ENCODE data around the gene CNTROB. TPM values are rescaled to one million over a fixed set of nuclear protein-coding genes. Genes with fewer than 3 reads are reported as not detected.

Gene CNTROB
- total RNA-seq, 2 experiments from 2014 or later = 55.4 to 72.3 TPM

DNA sequence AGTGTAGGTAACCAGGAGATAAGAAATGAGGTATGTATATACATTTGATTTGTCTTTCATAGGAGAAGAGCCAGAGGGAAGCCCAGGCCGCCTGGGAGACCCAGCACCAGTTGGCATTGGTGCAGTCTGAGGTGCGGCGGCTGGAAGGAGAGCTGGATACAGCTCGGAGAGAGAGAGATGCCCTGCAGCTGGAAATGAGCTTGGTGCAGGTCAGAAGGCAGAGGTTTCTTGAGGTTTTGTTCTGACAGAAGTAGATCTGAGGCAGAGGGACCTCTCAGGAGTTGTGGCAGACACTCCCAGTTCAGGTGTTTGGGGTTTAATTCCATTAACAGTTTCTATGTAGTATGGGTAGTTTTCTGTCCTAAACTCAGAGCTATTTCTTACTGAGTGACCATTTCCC is 8.0 kb downstream of the CNTROB start:
- CTCF ChIA-PET (ENCODE audit: unreplicated experiment) = no interaction called here
- POLR2A ChIA-PET = no interaction called here
- no peak for DNase-seq (ENCODE audit: low spot score)

DNA sequence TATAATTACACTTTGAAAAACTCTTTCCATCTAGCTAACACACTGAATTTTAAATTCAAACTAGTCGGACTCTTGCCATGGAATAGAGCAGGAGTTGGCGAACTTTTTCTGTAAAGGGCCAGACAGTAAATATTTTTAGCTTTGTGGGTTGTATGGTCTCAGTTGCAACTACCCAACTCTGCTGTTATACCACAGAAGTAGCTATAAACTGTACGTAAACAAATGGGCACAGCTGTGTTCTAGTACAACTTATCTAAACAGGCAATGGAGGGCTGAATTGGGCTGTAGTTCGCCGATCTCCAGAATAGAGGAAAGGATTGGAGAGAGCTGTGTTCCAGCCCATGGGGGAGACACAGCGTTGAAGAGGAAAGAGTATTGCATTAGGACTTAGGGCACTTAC is 8.7 kb downstream of the CNTROB start:
- Histone ChIP-seq H3K9me2 (ENCODE audit: insufficient read depth, low read length) (no peaks in the 10 kb centered on the region), H3K9me3 (ENCODE audit: low read length) (no peaks in the 10 kb centered on the region), H4K20me1 (ENCODE audit: insufficient read depth, low read length) (no peaks in the 10 kb centered on the region), H3K27ac (ENCODE audit: low read depth, low read length, poor library complexity, severe bottlenecking) (no peak overlapping the region), H3K4me2 (ENCODE audit: low read length) (no peak overlapping the region), H3K4me3 (ENCODE audit: low read depth, low read length, poor library complexity, severe bottlenecking) (no peak overlapping the region), H3K79me2 (ENCODE audit: insufficient read depth, low read depth, low read length) (no peaks in the 10 kb centered on the region), H3K36me3 (ENCODE audit: insufficient read depth, low read length) (peaks cover 91% of the 10 kb centered on the region), H2AFZ (ENCODE audit: low read length) (no peak overlapping the region), H3K4me1 (ENCODE audit: insufficient read depth, low read length, poor library complexity, severe bottlenecking) (no peaks in the 10 kb centered on the region)
- BruUV-seq (replicated peaks) = TSS peak; percentile 61
- ChIA-PET POLR2A (no interaction called here), CTCF (ENCODE audit: unreplicated experiment) (no interaction called here)
- TF ChIP-seq, protein P1, sequence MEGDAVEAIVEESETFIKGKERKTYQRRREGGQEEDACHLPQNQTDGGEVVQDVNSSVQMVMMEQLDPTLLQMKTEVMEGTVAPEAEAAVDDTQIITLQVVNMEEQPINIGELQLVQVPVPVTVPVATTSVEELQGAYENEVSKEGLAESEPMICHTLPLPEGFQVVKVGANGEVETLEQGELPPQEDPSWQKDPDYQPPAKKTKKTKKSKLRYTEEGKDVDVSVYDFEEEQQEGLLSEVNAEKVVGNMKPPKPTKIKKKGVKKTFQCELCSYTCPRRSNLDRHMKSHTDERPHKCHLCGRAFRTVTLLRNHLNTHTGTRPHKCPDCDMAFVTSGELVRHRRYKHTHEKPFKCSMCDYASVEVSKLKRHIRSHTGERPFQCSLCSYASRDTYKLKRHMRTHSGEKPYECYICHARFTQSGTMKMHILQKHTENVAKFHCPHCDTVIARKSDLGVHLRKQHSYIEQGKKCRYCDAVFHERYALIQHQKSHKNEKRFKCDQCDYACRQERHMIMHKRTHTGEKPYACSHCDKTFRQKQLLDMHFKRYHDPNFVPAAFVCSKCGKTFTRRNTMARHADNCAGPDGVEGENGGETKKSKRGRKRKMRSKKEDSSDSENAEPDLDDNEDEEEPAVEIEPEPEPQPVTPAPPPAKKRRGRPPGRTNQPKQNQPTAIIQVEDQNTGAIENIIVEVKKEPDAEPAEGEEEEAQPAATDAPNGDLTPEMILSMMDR (conservative IDR thresholded peaks at IDR 0.05; ENCODE audit: low read length) = no peak
- no peak for TF ChIP-seq EZH2phosphoT487 (IDR thresholded peaks at IDR 0.05; ENCODE audit: borderline replicate concordance, low read depth, low read length)
- intact Hi-C loops (cut with micrococcal nuclease; ENCODE audit: unreplicated experiment) = no loop called here
- no peak for DNase-seq (ENCODE audit: low spot score)

More for the DNA sequence above, 8.0 kb downstream of the CNTROB start:
- Histone ChIP-seq H4K20me1 (ENCODE audit: insufficient read depth, low read length) (no peaks in the 10 kb centered on the region), H3K4me3 (ENCODE audit: low read depth, low read length, poor library complexity, severe bottlenecking) (no peak overlapping the region), H3K4me1 (ENCODE audit: insufficient read depth, low read length, poor library complexity, severe bottlenecking) (no peaks in the 10 kb centered on the region), H2AFZ (ENCODE audit: low read length) (no peak overlapping the region), H3K4me2 (ENCODE audit: low read length) (no peak overlapping the region), H3K9me2 (ENCODE audit: insufficient read depth, low read length) (no peaks in the 10 kb centered on the region), H3K27ac (ENCODE audit: low read depth, low read length, poor library complexity, severe bottlenecking) (no peak overlapping the region), H3K36me3 (ENCODE audit: insufficient read depth, low read length) (peaks cover 90% of the 10 kb centered on the region), H3K9me3 (ENCODE audit: low read length) (no peaks in the 10 kb centered on the region), H3K79me2 (ENCODE audit: insufficient read depth, low read depth, low read length) (no peaks in the 10 kb centered on the region)
- no TSS peak for BruUV-seq (replicated peaks)
- TF ChIP-seq, protein P1 (conservative IDR thresholded peaks at IDR 0.05; ENCODE audit: low read length) = no peak
- no peak for TF ChIP-seq EZH2phosphoT487 (IDR thresholded peaks at IDR 0.05; ENCODE audit: borderline replicate concordance, low read depth, low read length)
- intact Hi-C loops (cut with micrococcal nuclease; ENCODE audit: unreplicated experiment) = no loop called here

DNA sequence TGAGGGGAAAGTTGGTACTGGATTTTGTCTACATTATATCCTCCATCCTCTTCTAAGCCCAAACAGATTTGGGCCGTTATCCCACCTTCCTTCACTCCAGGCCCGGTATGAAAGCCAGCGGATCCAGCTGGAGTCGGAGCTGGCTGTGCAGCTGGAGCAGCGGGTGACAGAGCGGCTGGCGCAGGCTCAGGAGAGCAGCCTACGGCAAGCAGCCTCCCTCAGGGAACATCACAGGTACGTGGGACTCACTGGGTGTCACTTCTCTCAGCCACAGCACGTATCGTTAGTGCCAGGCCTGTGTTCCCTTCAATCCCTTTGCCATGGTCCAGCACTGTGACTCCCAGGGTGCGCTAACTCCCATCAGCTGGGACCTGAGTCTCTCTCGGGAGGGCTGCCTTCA is 11.3 kb downstream of the CNTROB start:
- Histone ChIP-seq H3K4me1 (ENCODE audit: insufficient read depth, low read length, poor library complexity, severe bottlenecking) (no peaks in the 10 kb centered on the region), H3K9me2 (ENCODE audit: insufficient read depth, low read length) (no peaks in the 10 kb centered on the region), H3K9me3 (ENCODE audit: low read length) (no peaks in the 10 kb centered on the region), H2AFZ (ENCODE audit: low read length) (no peak overlapping the region), H4K20me1 (ENCODE audit: insufficient read depth, low read length) (no peaks in the 10 kb centered on the region), H3K4me2 (ENCODE audit: low read length) (no peak overlapping the region), H3K4me3 (ENCODE audit: low read depth, low read length, poor library complexity, severe bottlenecking) (no peak overlapping the region), H3K27ac (ENCODE audit: low read depth, low read length, poor library complexity, severe bottlenecking) (no peak overlapping the region), H3K36me3 (ENCODE audit: insufficient read depth, low read length) (peaks cover 91% of the 10 kb centered on the region), H3K79me2 (ENCODE audit: insufficient read depth, low read depth, low read length) (no peaks in the 10 kb centered on the region)
- intact Hi-C loops (cut with micrococcal nuclease; ENCODE audit: unreplicated experiment) = no loop called here
- CTCF ChIA-PET (ENCODE audit: unreplicated experiment) = no interaction called here
- no TSS peak for BruUV-seq (replicated peaks)
- POLR2A ChIA-PET = no interaction called here
- no peak for DNase-seq (ENCODE audit: low spot score)
- TF ChIP-seq EZH2phosphoT487 (IDR thresholded peaks at IDR 0.05; ENCODE audit: borderline replicate concordance, low read depth, low read length) = no peak
- TF ChIP-seq, protein P1 (conservative IDR thresholded peaks at IDR 0.05; ENCODE audit: low read length) = no peak
